Prostate gland (tissue), 2 donors: ENCODE measurements around the gene PTPRG. TPM values are rescaled to one million over a fixed set of nuclear protein-coding genes. Genes with fewer than 3 reads are reported as not detected.
A peak's percentile ranks its signal among the peaks of the same experiment; 100 is the strongest.

ENCODE experiments used
- DNase-seq: peaks from one replicate; pipeline ENCODE4 v3.0.0-alpha.2; 2019; ENCODE audit warnings: low spot score
- H3K27ac ChIP-seq, 2 donors: fragments of 200-600 bp; sonication (generic); 2 replicates each; pipeline ENCODE4 v1.5.1; 2017 to 2019
- H3K27me3 ChIP-seq: fragments of 200-600 bp; sonication (generic); replicated peaks from 2 replicates; pipeline ENCODE4 v1.5.1; 2019; ENCODE audit not compliant: insufficient read depth
- H3K36me3 ChIP-seq, 2 donors: fragments of 200-600 bp; sonication (generic); 1 replicate in 1 of 2; 2 replicates in 1 of 2; pipeline versions ENCODE4 v1.5.1 to v1.8.1; 2017 to 2019
- H3K4me1 ChIP-seq: fragments of 200-600 bp; sonication (generic); replicated peaks from 2 replicates; pipeline ENCODE4 v1.5.1; 2019
- H3K4me3 ChIP-seq, 2 donors: fragments of 200-600 bp; sonication (generic); 2 replicates each; pipeline ENCODE4 v1.5.1; 2017 to 2019
- H3K9me3 ChIP-seq: fragments of 200-600 bp; sonication (generic); 2 replicates; pipeline ENCODE4 v1.5.1; 2017
- POLR2A ChIP-seq: fragments of 450-650 bp; IDR thresholded peaks from one replicate; pipeline ENCODE4 v1.6.1; 2016; ENCODE audit warnings: antibody characterized with exemption, mild to moderate bottlenecking
- POLR2AphosphoS5 ChIP-seq: sonication (generic); formaldehyde crosslinking; IDR thresholded peaks from one replicate; pipeline ENCODE4 v1.6.1; 2017; ENCODE audit warnings: antibody characterized with exemption
- WGBS: methylation state at CpG from one replicate; pipeline ENCODE4 v1.1.5; 2018; 5-methylcytosine and 5-hydroxymethylcytosine counted together
- intact Hi-C: fragments of 100-400 bp; cut with DNase I; formaldehyde crosslinking; loops from one replicate; pipeline ENCODE4 v1.14.2; 2022
- total RNA-seq, 2 donors: library from RNA; depleted of rRNA; stranded (reverse); fragments of >200 nt; gene quantifications; one replicate each; pipeline ENCODE4 v1.1.0, GENCODE V29; 2016
- TF ChIP-seq, protein P1 (sequence below), 4 experiments: fragments of 200-600 bp in 2 of 4; fragments of 450-650 bp in 2 of 4; sonication (generic) in 2 of 4; IDR thresholded peaks; 1 replicate in 3 of 4; 2 replicates in 1 of 4; pipeline ENCODE4 v1.5.1; 2016 to 2019; ENCODE audit warnings: antibody characterized with exemption in 4 of 4, mild to moderate bottlenecking in 2 of 4, moderate library complexity in 2 of 4

PTPRG gene
- total RNA-seq, 2 donors from 2014 or later, result 22.0 to 78.6 TPM

GRCh38 chr3:62208385-62208784 is 647.0 kb downstream of the PTPRG start:
- WGBS, result 93% methylated on average over 4 of the region's 4 CpGs
- Histone ChIP-seq H3K27ac (no peak overlapping the region), H3K4me3 (no peak overlapping the region), H3K9me3 (no peaks in the 10 kb centered on the region), H3K36me3 (no peaks in the 10 kb centered on the region), H3K4me1 (no peaks in the 10 kb centered on the region), H3K27me3 (no peaks in the 10 kb centered on the region)
- intact Hi-C loops, result no loop called here
- TF ChIP-seq, protein P1, sequence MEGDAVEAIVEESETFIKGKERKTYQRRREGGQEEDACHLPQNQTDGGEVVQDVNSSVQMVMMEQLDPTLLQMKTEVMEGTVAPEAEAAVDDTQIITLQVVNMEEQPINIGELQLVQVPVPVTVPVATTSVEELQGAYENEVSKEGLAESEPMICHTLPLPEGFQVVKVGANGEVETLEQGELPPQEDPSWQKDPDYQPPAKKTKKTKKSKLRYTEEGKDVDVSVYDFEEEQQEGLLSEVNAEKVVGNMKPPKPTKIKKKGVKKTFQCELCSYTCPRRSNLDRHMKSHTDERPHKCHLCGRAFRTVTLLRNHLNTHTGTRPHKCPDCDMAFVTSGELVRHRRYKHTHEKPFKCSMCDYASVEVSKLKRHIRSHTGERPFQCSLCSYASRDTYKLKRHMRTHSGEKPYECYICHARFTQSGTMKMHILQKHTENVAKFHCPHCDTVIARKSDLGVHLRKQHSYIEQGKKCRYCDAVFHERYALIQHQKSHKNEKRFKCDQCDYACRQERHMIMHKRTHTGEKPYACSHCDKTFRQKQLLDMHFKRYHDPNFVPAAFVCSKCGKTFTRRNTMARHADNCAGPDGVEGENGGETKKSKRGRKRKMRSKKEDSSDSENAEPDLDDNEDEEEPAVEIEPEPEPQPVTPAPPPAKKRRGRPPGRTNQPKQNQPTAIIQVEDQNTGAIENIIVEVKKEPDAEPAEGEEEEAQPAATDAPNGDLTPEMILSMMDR (IDR thresholded peaks at IDR 0.05), result no peak
- TF ChIP-seq POLR2AphosphoS5, result no peak
- no peak for TF ChIP-seq POLR2A
- no peak for DNase-seq

DNA sequence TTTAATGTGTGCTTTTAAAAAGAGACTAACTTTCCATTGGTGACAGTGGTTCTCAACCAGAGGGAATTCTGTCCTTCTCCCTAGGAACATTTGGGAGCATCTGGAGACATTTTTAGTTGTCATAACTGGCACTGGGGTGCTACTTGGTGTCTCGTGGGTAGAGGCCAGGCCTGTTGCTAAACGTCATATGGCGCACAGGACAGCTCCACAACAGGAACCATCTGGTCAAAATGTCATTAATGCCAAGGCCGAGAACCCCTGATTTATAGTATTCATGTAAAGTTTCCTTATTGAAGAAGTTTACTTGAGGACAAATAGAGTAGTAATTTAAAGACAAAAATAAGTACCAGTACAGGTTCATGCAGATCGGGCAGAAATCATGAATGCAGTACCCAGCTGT is 647.7 kb downstream of the PTPRG start:
- H3K9me3 ChIP-seq, result no peaks in the 10 kb centered on the region
- intact Hi-C loops, result no loop called here
- 88% methylated on average over 5 of the region's 5 CpGs for WGBS
- TF ChIP-seq POLR2A (no peak), POLR2AphosphoS5 (no peak)
- TF ChIP-seq, protein P1 (IDR thresholded peaks at IDR 0.05), result no peak
- H3K27ac ChIP-seq, result no peak overlapping the region
- DNase-seq, result no peak
- no peaks in the 10 kb centered on the region for H3K36me3 ChIP-seq
- H3K27me3 ChIP-seq, result no peaks in the 10 kb centered on the region
- H3K4me1 ChIP-seq, result no peaks in the 10 kb centered on the region
- H3K4me3 ChIP-seq, result no peak overlapping the region

DNA sequence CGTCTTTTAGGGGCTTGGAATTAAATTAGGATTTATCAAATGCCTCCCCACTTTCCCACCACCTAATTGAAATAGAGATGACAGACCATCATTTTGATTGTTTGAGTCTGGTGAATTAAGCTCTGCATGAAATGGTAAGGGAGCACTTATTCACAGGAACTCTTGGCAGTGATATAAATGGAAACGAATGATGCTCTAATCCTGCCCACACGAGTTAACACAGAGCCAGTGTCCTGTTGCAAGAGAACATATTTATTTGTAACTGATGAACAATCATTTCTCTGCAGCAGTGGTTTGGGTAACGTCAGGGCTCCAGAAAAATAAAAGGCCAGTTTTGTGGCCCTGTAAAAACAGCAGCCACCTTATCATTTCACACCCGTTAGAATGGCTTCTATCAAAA is 648.6 kb downstream of the PTPRG start:
- Histone ChIP-seq H3K27ac (no peak overlapping the region), H3K4me3 (no peak overlapping the region), H3K27me3 (no peaks in the 10 kb centered on the region), H3K4me1 (no peaks in the 10 kb centered on the region), H3K9me3 (no peaks in the 10 kb centered on the region), H3K36me3 (no peaks in the 10 kb centered on the region)
- 76% methylated on average over 5 of the region's 5 CpGs for WGBS
- no peak for TF ChIP-seq POLR2AphosphoS5
- TF ChIP-seq, protein P1 (IDR thresholded peaks at IDR 0.05), result no peak
- intact Hi-C loops, result no loop called here
- no peak for DNase-seq

DNA sequence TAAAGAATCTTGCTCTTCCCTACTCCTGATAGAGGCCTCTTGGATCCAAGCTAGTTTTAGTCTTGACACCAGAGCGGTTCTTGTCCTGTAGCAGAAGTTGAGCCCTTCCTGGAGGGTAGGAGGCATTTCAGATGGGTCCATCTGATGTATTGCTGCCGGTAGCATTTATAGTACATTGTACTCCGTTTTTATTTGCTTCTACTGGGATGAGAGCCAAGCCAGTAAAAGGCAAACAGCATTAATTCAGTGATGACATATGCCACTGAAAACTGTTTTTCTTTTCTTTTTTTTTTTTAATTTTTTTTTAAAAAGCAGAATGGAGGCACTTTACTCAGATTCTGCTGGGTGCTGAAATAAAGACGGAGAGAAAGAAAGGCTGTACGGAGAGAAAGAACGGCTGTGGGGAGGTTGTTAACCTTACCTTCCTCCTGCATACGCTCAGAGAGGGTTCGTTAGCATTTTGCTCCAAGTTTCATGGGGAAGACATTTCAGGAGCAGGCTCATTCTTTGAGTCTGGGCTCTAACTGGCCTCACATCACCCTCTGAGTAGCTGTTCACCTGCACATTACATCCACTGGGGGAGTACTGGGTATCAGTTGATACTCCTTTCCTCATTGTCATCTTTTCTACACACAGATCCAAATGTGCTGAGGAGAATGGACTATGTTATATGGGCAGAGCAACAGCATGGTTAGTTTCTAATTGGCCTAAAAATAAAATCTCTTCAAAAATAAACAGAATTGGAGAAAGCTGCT is 650.5 kb downstream of the PTPRG start:
- Histone ChIP-seq H3K9me3 (no peaks in the 10 kb centered on the region), H3K27ac (no peak overlapping the region), H3K4me3 (no peak overlapping the region), H3K36me3 (no peaks in the 10 kb centered on the region), H3K27me3 (no peaks in the 10 kb centered on the region), H3K4me1 (no peaks in the 10 kb centered on the region)
- 16% methylated on average over 8 of the region's 8 CpGs for WGBS
- peak; percentile 36 for TF ChIP-seq POLR2AphosphoS5
- TF ChIP-seq, protein P1 (IDR thresholded peaks at IDR 0.05), result peak in 2 of 4 experiments; percentile 23 to 25
- no peak for TF ChIP-seq POLR2A
- peak; percentile 7 for DNase-seq
- intact Hi-C loops, result no loop called here

GRCh38 chr3:62214850-62215249 is 653.5 kb downstream of the PTPRG start:
- Histone ChIP-seq H3K4me3 (no peak overlapping the region), H3K27me3 (no peaks in the 10 kb centered on the region), H3K27ac (no peak overlapping the region), H3K4me1 (no peaks in the 10 kb centered on the region), H3K9me3 (no peaks in the 10 kb centered on the region), H3K36me3 (no peaks in the 10 kb centered on the region)
- WGBS, result 96% methylated on average over 4 of the region's 4 CpGs
- TF ChIP-seq, protein P1 (IDR thresholded peaks at IDR 0.05), result no peak
- TF ChIP-seq POLR2AphosphoS5 (no peak), POLR2A (no peak)
- no peak for DNase-seq
- intact Hi-C loops, result no loop called here
